ENCODE data around the gene ABCG4.

The ABCG4 gene

DNA sequence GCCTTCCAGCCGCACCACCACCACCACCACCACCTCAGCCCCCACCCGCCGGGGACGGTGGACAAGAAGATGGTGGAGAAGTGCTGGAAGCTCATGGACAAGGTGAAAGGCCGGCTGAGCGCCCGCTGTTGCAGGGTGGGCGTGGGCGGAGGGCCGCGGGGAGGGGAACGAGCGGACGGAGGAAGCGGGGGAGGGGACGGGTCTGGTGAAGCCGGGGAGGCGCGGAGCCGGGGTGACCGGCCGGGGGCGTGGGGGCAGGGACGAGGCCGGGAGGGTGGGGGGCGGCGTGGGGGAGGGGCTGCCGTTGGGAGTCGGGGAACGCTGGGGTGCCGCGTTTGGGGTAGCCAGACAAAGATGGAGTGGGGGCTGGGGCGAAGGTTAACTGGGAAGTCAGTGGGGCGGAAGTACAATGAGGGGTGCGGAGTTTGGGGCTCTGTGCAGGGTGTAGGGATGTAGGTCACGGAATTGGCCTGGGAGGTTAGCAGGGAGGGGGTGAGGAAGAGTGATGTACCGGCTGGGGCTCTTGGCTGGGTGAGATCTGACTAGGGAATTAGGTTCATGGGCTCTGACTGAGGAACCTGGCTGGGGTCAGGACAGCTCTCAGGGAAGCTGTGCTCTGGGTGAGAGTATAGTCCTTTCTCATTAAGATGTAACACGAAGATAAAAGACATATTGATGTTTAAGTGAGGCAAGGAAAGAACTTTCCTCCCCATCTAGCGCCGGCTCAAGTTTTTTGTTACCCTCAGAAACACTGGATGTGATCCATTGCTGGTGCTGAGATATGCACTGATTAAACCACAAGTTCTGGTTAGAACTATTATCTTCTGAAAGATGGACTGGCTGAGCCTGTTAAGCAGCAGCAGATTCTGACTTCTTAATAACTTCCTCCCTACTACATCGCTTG lies 57.9 kb downstream of the ABCG4 start:
- DNase-seq (ENCODE audit: low spot score) = peak; percentile 33

DNA sequence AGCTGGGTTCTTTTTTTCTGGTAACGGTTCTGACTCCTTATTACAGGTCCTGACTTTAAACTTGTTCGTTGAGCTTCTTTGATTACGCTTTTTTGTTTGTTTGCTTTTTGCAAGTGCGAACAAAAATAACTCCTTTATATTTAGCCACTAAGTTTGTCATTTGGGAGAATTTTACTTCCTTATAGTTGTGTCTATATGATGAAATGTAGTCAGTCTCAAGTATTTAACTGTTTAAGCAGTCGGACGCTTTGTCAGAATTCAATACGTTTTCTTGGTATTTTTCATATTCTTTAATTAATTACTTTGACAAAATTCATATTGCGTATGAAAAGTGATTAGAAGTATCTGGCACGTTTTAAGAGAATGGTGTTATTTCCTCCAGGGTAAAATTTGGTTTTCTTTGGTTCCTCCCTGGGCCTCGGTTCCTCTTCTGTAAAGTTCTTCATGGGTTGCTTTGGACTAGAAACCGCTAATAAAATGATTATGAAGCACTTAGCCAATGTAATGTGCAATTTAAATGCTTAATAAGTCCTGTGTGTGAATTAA lies 58.6 kb downstream of the ABCG4 start:
- no peak for DNase-seq (ENCODE audit: low spot score)

DNA sequence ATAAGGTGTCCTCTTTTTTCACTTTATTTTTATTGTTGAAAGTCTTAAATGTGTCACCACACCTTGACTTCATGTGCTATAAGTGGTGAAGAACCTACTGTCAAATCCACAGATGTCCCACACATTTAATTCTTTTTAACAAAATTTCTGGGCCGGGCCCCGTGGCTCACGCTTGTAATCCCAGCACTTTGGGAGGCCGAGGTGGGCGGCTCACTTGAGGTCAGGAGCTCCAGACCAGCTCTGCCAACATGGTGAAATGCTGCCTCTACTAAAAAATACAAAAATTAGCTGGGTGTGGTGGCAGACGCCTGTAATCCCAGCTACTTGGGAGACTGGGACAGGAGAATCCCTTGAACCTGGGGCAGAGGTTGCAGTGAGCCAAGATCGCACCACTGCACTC lies 60.3 kb downstream of the ABCG4 start:
- no peak for DNase-seq (ENCODE audit: low spot score)

DNA sequence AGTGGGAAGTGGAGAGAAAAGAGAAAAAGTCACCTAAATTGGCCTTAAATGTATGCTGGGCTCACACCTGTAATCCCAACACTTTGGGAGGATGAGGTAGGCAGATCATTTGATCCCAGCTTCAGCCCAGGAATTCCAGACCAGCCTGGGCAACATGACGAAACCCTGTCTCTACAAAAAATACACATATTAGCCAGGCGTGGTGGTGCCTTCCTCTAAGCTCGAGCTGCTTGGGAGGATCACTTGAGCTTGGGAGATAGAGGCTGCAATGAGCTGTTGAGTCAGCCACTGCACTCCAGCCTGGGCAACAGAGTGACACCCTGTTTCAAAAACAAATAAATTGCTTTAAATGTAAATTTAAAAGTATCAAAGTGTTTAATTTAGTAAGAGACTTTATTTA lies 61.2 kb downstream of the ABCG4 start:
- DNase-seq (ENCODE audit: low spot score) = no peak
